Vagina (tissue), 2 donors: ENCODE data around the gene C2orf76.

ENCODE experiments used
- POLR2A ChIP-seq, 2 donors: fragments of 450-650 bp; IDR thresholded peaks; one replicate each; pipeline ENCODE4 v1.6.1; 2017; ENCODE audit warnings: antibody characterized with exemption in 2 of 2, mild to moderate bottlenecking in 2 of 2, moderate library complexity in 2 of 2
- POLR2AphosphoS5 ChIP-seq, 2 donors: sonication (generic); formaldehyde crosslinking; IDR thresholded peaks; one replicate each; pipeline ENCODE4 v1.9.0; 2017; ENCODE audit warnings: antibody characterized with exemption in 2 of 2, mild to moderate bottlenecking in 2 of 2, low read depth in 1 of 2; ENCODE audit not compliant: insufficient read depth in 1 of 2
- TF ChIP-seq, protein P1 (sequence below), 3 experiments: fragments of 450-650 bp in 2 of 3; fragments of 200-600 bp in 1 of 3; sonication (generic) in 1 of 3; IDR thresholded peaks; one replicate each; pipeline ENCODE4 v1.5.1; 2017 to 2019; ENCODE audit warnings: antibody characterized with exemption in 3 of 3, mild to moderate bottlenecking in 2 of 3, moderate library complexity in 2 of 3

DNA sequence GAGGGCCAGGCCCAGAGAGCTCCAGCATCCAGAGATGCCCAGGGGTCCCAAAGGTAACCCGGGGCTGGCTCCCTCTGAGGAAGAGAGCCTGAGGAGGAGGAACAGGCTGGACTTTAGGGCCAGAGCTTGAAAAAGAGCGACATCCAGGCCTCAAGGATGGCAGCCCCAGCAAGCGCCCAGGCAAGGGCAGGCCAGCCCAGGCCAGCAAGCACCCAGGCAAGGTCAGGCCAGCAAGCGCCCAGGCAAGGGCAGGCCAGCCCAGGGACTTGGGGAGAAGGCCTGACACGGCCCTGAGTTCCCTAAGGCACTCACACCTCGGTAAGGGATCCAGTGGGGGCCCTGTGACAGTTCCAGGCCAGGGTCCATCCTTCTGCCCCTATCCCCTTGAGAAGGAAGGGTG, 30.6 kb upstream of the C2orf76 start:
- TF ChIP-seq POLR2A (IDR thresholded peaks at IDR 0.05) (no peak), POLR2AphosphoS5 (IDR thresholded peaks at IDR 0.05; ENCODE audit: insufficient read depth in 1 of 2, low read depth in 1 of 2) (no peak)
- TF ChIP-seq, protein P1, sequence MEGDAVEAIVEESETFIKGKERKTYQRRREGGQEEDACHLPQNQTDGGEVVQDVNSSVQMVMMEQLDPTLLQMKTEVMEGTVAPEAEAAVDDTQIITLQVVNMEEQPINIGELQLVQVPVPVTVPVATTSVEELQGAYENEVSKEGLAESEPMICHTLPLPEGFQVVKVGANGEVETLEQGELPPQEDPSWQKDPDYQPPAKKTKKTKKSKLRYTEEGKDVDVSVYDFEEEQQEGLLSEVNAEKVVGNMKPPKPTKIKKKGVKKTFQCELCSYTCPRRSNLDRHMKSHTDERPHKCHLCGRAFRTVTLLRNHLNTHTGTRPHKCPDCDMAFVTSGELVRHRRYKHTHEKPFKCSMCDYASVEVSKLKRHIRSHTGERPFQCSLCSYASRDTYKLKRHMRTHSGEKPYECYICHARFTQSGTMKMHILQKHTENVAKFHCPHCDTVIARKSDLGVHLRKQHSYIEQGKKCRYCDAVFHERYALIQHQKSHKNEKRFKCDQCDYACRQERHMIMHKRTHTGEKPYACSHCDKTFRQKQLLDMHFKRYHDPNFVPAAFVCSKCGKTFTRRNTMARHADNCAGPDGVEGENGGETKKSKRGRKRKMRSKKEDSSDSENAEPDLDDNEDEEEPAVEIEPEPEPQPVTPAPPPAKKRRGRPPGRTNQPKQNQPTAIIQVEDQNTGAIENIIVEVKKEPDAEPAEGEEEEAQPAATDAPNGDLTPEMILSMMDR (IDR thresholded peaks at IDR 0.05), result no peak
